IPS-20b (cell line): ENCODE results near the gene IFNA16.
"Not testable (repeated sequence)": the region's sequence is repeated elsewhere in the genome, so short reads cannot be mapped to it uniquely, and the experiment has no call there.

Experiments
- H3K27ac ChIP-seq: one replicate; pipeline ENCODE4 v1.5.1; 2013; ENCODE audit warnings: low read length
- H3K27me3 ChIP-seq: 2 replicates; pipeline ENCODE4 v1.6.1; 2013; ENCODE audit warnings: mild to moderate bottlenecking, low read length, inconsistent platforms; ENCODE audit not compliant: insufficient read depth
- H3K36me3 ChIP-seq: 2 replicates; pipeline ENCODE4 v1.6.1; 2013; ENCODE audit warnings: low read depth, mild to moderate bottlenecking, inconsistent platforms, low read length, moderate library complexity; ENCODE audit not compliant: insufficient read depth
- H3K4me1 ChIP-seq: 2 replicates; pipeline ENCODE4 v1.6.1; 2013; ENCODE audit warnings: mild to moderate bottlenecking, control low read depth, inconsistent platforms, low read length, moderate library complexity; ENCODE audit not compliant: insufficient read depth
- H3K4me3 ChIP-seq: 2 replicates; pipeline ENCODE4 v1.5.1; 2013; ENCODE audit warnings: mild to moderate bottlenecking, low read length, inconsistent platforms
- H3K9ac ChIP-seq: 2 replicates; pipeline ENCODE4 v1.6.1; 2013; ENCODE audit warnings: low read depth, mild to moderate bottlenecking, inconsistent platforms, low read length, moderate library complexity
- H3K9me3 ChIP-seq: 2 replicates; pipeline ENCODE4 v1.6.1; 2013; ENCODE audit warnings: mild to moderate bottlenecking, low read depth, low read length, inconsistent platforms; ENCODE audit not compliant: insufficient read depth

The IFNA16 gene

DNA sequence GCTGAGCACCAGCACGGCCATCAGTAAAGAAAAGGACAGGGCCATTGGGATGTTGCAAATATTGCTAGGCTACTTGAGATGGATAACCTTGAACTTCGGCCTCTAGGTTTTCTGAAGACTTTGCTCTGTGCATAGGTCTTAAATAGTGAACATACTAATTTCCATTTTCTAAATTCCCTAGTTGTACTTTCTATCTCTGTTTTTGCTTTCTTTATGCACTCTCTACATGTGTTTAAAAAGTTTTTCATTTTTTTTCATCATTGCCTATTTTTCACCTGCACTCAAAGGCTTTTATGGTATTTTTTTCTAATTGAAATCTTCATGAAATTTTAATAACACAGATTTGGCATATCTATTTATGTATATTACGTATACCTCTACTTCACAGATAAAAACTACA, 29.6 kb downstream of the IFNA16 start, which contains the start of gene IFNA4:
IFNA4 (minus strand) TSS at position 101 of the 400 bp plus-strand sequence; CDS start at position 45, 56 bp downstream.
- H3K9me3 ChIP-seq, H3K9ac ChIP-seq, H3K27ac ChIP-seq, H3K27me3 ChIP-seq, H3K4me1 ChIP-seq, H3K36me3 ChIP-seq, H3K4me3 ChIP-seq: not testable (repeated sequence)

- H3K27ac ChIP-seq, H3K9ac ChIP-seq, H3K9me3 ChIP-seq: not testable (repeated sequence)
Observed at GRCh38 chr9:21182810-21183736, 34.0 kb downstream of the IFNA16 start.

GRCh38 chr9:21174671-21175070, 42.4 kb downstream of the IFNA16 start:
- no peaks in the 10 kb centered on the region for H3K9me3 ChIP-seq
- H3K4me1 ChIP-seq: no peaks in the 10 kb centered on the region
- no peak overlapping the region for H3K9ac ChIP-seq
- no peaks in the 10 kb centered on the region for H3K36me3 ChIP-seq
- H3K27ac ChIP-seq: no peak overlapping the region
- H3K27me3 ChIP-seq: no peaks in the 10 kb centered on the region
- no peak overlapping the region for H3K4me3 ChIP-seq

More at GRCh38 chr9:21182810-21183736, 34.0 kb downstream of the IFNA16 start:
- not testable (repeated sequence) for H3K27me3 ChIP-seq, H3K4me3 ChIP-seq, H3K36me3 ChIP-seq, H3K4me1 ChIP-seq

DNA sequence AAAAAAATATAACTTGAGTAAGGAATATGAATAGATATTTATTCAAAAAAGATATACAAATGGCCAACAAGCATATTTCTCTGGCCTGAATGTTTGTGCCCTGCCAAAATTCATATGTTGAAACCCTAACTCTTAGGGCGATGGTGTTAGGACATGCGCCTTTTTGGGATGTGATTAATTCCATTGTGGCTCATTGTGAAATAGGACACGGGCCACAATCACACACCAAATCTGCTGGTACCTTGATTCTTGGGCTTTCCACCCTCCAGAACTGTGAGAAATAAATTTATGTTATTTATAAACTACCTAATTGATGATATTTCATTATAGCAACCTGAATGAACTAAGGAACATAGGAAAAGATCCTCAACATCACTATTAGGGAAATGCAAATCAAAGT, 45.0 kb downstream of the IFNA16 start:
- H3K36me3 ChIP-seq: no peaks in the 10 kb centered on the region
- H3K27me3 ChIP-seq: no peaks in the 10 kb centered on the region
- H3K4me1 ChIP-seq: no peaks in the 10 kb centered on the region
- H3K9ac ChIP-seq: no peak overlapping the region
- no peaks in the 10 kb centered on the region for H3K9me3 ChIP-seq
- no peak overlapping the region for H3K27ac ChIP-seq
- no peak overlapping the region for H3K4me3 ChIP-seq

GRCh38 chr9:21171351-21171750, 45.8 kb downstream of the IFNA16 start:
- H3K27me3 ChIP-seq: no peaks in the 10 kb centered on the region

GRCh38 chr9:21166560-21166959, 50.6 kb downstream of the IFNA16 start, which contains the start of gene IFNA21:
Gene IFNA21 (minus strand): TSS chr9:21166660. CDS start chr9:21166612, 48 bp downstream.
- not testable (repeated sequence) for H3K9ac ChIP-seq, H3K36me3 ChIP-seq, H3K27ac ChIP-seq

More at GRCh38 chr9:21171351-21171750, 45.8 kb downstream of the IFNA16 start:
- Histone ChIP-seq H3K9ac (no peak overlapping the region), H3K27ac (no peak overlapping the region), H3K4me3 (no peak overlapping the region), H3K36me3 (no peaks in the 10 kb centered on the region), H3K9me3 (no peaks in the 10 kb centered on the region), H3K4me1 (no peaks in the 10 kb centered on the region)

More at GRCh38 chr9:21166560-21166959, 50.6 kb downstream of the IFNA16 start, which contains the start of gene IFNA21:
- H3K9me3 ChIP-seq, H3K4me3 ChIP-seq, H3K27me3 ChIP-seq, H3K4me1 ChIP-seq: not testable (repeated sequence)
